WTC11 (cell line): ENCODE measurements around the gene WNT10A. TPM values are rescaled to one million over a fixed set of nuclear protein-coding genes. Genes with fewer than 3 reads are reported as not detected.

ENCODE experiments used
- ATAC-seq: fragments of 200-7000 bp; cut with Tn5 transposase; 2 replicates; pipeline ENCODE4 v1.10.0; 2021; ENCODE audit warnings: mild to moderate bottlenecking, moderate library complexity
- CTCF ChIA-PET: fragments of 300-600 bp; sonication (Branson Sonifier 250); formaldehyde crosslinking; loops from one replicate; lab custom pipeline; 2021; ENCODE audit warnings: antibody characterized with exemption; lab: Charles Lee
- POLR2A ChIA-PET: fragments of 350-600 bp; sonication (Branson Sonifier 250); formaldehyde crosslinking; loops from one replicate; lab custom pipeline; 2021; ENCODE audit warnings: antibody characterized with exemption; lab: Charles Lee
- DNase-seq: peaks from one replicate; pipeline ENCODE4 v3.0.0; 2021; ENCODE audit warnings: low spot score
- H3K27ac Mint-ChIP-seq: 2 replicates; pipeline ENCODE4 v1.8.0; 2021; ENCODE audit warnings: mixed read lengths
- H3K27me3 Mint-ChIP-seq: 2 replicates; pipeline ENCODE4 v1.8.0; 2021; ENCODE audit warnings: low read depth, mild to moderate bottlenecking, moderate library complexity, mixed read lengths
- H3K36me3 Mint-ChIP-seq: 2 replicates; pipeline ENCODE4 v1.8.0; 2021; ENCODE audit warnings: mixed read lengths
- H3K4me1 Mint-ChIP-seq: 2 replicates; pipeline ENCODE4 v1.8.0; 2022; ENCODE audit warnings: mixed read lengths
- H3K4me3 Mint-ChIP-seq: 2 replicates; pipeline ENCODE4 v1.8.0; 2021; ENCODE audit warnings: mild to moderate bottlenecking, moderate library complexity, mixed read lengths
- H3K9me3 Mint-ChIP-seq: 2 replicates; pipeline ENCODE4 v1.8.0; 2021; ENCODE audit warnings: mixed read lengths
- AFF4 ChIP-seq: sonication (generic); formaldehyde crosslinking; IDR thresholded peaks from 2 replicates; pipeline ENCODE4 v1.8.1; 2023; ENCODE audit warnings: mild to moderate bottlenecking, missing genetic modification reagents, borderline replicate concordance
- ARID4B ChIP-seq: sonication (generic); formaldehyde crosslinking; IDR thresholded peaks from 2 replicates; pipeline ENCODE4 v1.8.0; 2023; ENCODE audit warnings: missing genetic modification reagents, mild to moderate bottlenecking, borderline replicate concordance
- ATF6 ChIP-seq: sonication (generic); formaldehyde crosslinking; IDR thresholded peaks from 2 replicates; pipeline ENCODE4 v1.8.1; 2023; ENCODE audit warnings: mild to moderate bottlenecking, missing genetic modification reagents
- E2F1 ChIP-seq: sonication (generic); formaldehyde crosslinking; IDR thresholded peaks from 2 replicates; pipeline ENCODE4 v1.8.0; 2022; ENCODE audit warnings: mild to moderate bottlenecking, missing genetic modification reagents
- ERG ChIP-seq: fragments of 250-450 bp; sonication (Bioruptor Pico); IDR thresholded peaks from 2 replicates; pipeline ENCODE4 v1.8.0; 2021; ENCODE audit warnings: mild to moderate bottlenecking
- ESRRA ChIP-seq: sonication (generic); formaldehyde crosslinking; IDR thresholded peaks from 2 replicates; pipeline ENCODE4 v1.8.1; 2022; ENCODE audit warnings: mild to moderate bottlenecking, missing genetic modification reagents, borderline replicate concordance
- FOXJ3 ChIP-seq: sonication (generic); formaldehyde crosslinking; IDR thresholded peaks from 2 replicates; pipeline ENCODE4 v1.9.0; 2021; ENCODE audit warnings: missing genetic modification reagents, mild to moderate bottlenecking, borderline replicate concordance
- GABPB1 ChIP-seq: sonication (generic); formaldehyde crosslinking; IDR thresholded peaks from 2 replicates; pipeline ENCODE4 v1.8.1; 2023; ENCODE audit warnings: mild to moderate bottlenecking, missing genetic modification reagents
- HMGXB4 ChIP-seq: sonication (generic); formaldehyde crosslinking; IDR thresholded peaks from 2 replicates; pipeline ENCODE4 v1.8.1; 2023; ENCODE audit warnings: mild to moderate bottlenecking, moderate library complexity, missing genetic modification reagents
- KAT7 ChIP-seq: sonication (generic); formaldehyde crosslinking; IDR thresholded peaks from 2 replicates; pipeline ENCODE4 v1.8.1; 2023; ENCODE audit warnings: missing genetic modification reagents, mild to moderate bottlenecking, borderline replicate concordance
- MLX ChIP-seq: sonication (generic); formaldehyde crosslinking; IDR thresholded peaks from 2 replicates; pipeline ENCODE4 v1.8.1; 2023; ENCODE audit warnings: mild to moderate bottlenecking, missing genetic modification reagents, moderate library complexity
- MYBL2 ChIP-seq: sonication (generic); formaldehyde crosslinking; IDR thresholded peaks from 2 replicates; pipeline ENCODE4 v1.8.1; 2023; ENCODE audit warnings: mild to moderate bottlenecking, moderate library complexity, missing genetic modification reagents
- NR1H2 ChIP-seq: sonication (generic); formaldehyde crosslinking; IDR thresholded peaks from 2 replicates; pipeline ENCODE4 v1.9.0; 2021; ENCODE audit warnings: mild to moderate bottlenecking, moderate library complexity, missing genetic modification reagents
- SMAD3 ChIP-seq: sonication (generic); formaldehyde crosslinking; IDR thresholded peaks from 2 replicates; pipeline ENCODE4 v1.8.0; 2022; ENCODE audit warnings: missing genetic modification reagents, mild to moderate bottlenecking, borderline replicate concordance
- TEAD4 ChIP-seq: sonication (generic); formaldehyde crosslinking; IDR thresholded peaks from 2 replicates; pipeline ENCODE4 v1.8.0; 2022; ENCODE audit warnings: mild to moderate bottlenecking, missing genetic modification reagents
- ZNF396 ChIP-seq: fragments of 250-450 bp; sonication (Bioruptor Pico); IDR thresholded peaks from 2 replicates; pipeline ENCODE4 v1.8.0; 2021; ENCODE audit warnings: mild to moderate bottlenecking, moderate library complexity, borderline replicate concordance
- ZNF512 ChIP-seq: sonication (generic); formaldehyde crosslinking; IDR thresholded peaks from 2 replicates; pipeline ENCODE4 v1.8.1; 2022; ENCODE audit warnings: missing genetic modification reagents, borderline replicate concordance
- total RNA-seq: library from RNA; stranded (reverse); gene quantifications from 3 replicates; pipeline ENCODE4 v1.2.3, GENCODE V29; 2021

Gene WNT10A
- total RNA-seq, 1 experiment from 2014 or later: not detected

- no peak for TF ChIP-seq FOXJ3 (CRISPR knock-in tag)
- no peak for TF ChIP-seq HMGXB4 (CRISPR knock-in tag)
- no peak for TF ChIP-seq E2F1 (CRISPR knock-in tag)
- TF ChIP-seq, all 79 proteins: peak for 0
- Mint-ChIP-seq H3K4me3 (no peak overlapping the region), H3K27me3 (peaks cover 14% of the 10 kb centered on the region), H3K36me3 (peaks cover 3% of the 10 kb centered on the region), H3K9me3 (peaks cover 24% of the 10 kb centered on the region), H3K4me1 (no peaks in the 10 kb centered on the region), H3K27ac (no peak overlapping the region)
- ATAC-seq (no peak), DNase-seq (no peak)
- CTCF ChIA-PET: interaction anchor here (2.4 kb wide), 1 partner anchor 8 kb away, joined by 8 read pairs; no protein-coding TSS in a partner anchor
- POLR2A ChIA-PET: no interaction called here
Measured at GRCh38 chr2:218839430-218839829, 41.2 kb upstream of the WNT10A start.

- Mint-ChIP-seq H3K4me1 (no peaks in the 10 kb centered on the region), H3K27ac (no peak overlapping the region), H3K9me3 (peaks cover 29% of the 10 kb centered on the region), H3K4me3 (no peak overlapping the region), H3K27me3 (peaks cover 14% of the 10 kb centered on the region), H3K36me3 (peaks cover 3% of the 10 kb centered on the region)
- POLR2A ChIA-PET: no interaction called here
- CTCF ChIA-PET: interaction anchor here (2.4 kb wide), 1 partner anchor 8 kb away, joined by 8 read pairs; no protein-coding TSS in a partner anchor
- no peak for DNase-seq
- ATAC-seq: no peak
- TF ChIP-seq SMAD3 (no peak), ESRRA (CRISPR knock-in tag) (no peak), MYBL2 (CRISPR knock-in tag) (no peak), GABPB1 (CRISPR knock-in tag) (no peak), ERG (CRISPR knock-in tag) (no peak), ATF6 (no peak), NR1H2 (CRISPR knock-in tag) (no peak), ARID4B (CRISPR knock-in tag) (no peak), ZNF396 (CRISPR knock-in tag) (no peak), ZNF512 (CRISPR knock-in tag) (no peak), KAT7 (no peak), AFF4 (no peak), TEAD4 (CRISPR knock-in tag) (no peak), MLX (CRISPR knock-in tag) (no peak)
Measured at GRCh38 chr2:218839888-218840287, 40.8 kb upstream of the WNT10A start.
